GM12873 (cell line): ENCODE results near the gene IVNS1ABP.

Experiments used
- TF ChIP-seq, protein P1 (sequence below): IDR thresholded peaks from 2 replicates; pipeline ENCODE4 v1.5.1; 2012; ENCODE audit warnings: low read depth, mild to moderate bottlenecking, moderate library complexity, low read length, control low read depth; ENCODE audit not compliant: insufficient read depth; ENCODE audit errors: missing control alignments

The IVNS1ABP gene

DNA sequence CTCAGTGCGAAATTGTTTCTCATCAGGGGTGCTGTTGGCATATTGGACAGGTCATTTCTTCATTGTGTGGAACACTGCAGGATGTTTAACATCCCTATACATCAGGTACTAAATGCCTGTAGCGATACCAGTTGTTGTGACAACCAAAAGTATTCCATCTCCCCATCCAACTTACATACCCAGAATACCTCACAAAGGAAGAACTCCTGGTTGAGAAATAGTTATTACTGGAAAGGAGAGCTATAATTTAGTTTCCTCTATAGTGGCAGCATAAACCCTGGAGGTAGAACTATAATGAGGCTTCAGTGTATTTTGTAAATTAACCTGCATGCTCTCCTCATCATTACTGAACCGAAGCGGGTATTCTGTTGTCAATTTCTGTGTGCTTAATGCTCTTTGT, 45.1 kb downstream of the IVNS1ABP start:
- TF ChIP-seq, protein P1, sequence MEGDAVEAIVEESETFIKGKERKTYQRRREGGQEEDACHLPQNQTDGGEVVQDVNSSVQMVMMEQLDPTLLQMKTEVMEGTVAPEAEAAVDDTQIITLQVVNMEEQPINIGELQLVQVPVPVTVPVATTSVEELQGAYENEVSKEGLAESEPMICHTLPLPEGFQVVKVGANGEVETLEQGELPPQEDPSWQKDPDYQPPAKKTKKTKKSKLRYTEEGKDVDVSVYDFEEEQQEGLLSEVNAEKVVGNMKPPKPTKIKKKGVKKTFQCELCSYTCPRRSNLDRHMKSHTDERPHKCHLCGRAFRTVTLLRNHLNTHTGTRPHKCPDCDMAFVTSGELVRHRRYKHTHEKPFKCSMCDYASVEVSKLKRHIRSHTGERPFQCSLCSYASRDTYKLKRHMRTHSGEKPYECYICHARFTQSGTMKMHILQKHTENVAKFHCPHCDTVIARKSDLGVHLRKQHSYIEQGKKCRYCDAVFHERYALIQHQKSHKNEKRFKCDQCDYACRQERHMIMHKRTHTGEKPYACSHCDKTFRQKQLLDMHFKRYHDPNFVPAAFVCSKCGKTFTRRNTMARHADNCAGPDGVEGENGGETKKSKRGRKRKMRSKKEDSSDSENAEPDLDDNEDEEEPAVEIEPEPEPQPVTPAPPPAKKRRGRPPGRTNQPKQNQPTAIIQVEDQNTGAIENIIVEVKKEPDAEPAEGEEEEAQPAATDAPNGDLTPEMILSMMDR = no peak

DNA sequence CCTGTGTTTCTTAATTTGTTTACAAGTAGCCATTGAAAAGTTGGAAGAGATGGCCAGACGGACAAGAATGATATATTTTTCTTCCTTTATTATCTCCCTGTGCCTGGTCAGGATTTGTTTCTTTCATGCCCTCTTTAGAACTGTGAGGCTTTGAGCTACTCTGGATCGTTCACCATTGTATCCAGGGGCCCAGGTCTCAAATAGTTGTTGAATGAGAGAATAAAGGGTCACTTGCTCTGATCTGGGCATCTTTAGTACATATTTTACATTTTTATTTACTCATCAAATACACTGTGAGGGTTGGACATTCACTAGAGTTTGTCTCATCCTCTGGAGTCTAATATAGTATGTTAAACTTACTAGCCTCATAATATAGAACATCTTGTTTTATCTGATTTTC, 48.7 kb downstream of the IVNS1ABP start:
- TF ChIP-seq, protein P1 = no peak

DNA sequence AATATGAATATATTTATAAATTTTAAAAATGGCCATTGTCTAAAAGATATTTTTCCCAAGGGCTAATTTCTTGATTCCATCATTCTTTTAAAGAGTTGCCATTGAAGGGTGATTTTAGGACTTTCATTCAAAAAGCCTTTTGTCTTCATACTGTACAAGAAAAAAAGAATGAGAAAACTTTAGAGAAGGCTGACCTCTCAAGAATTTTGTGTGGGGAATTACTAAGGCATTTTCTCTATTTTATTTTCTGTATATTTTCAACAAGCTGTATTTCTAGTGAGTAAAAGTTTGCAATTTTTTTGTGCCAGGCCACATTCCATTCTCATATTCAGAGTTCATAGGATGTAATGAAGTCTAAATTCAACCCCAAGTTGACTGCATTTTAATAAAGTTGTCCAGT, 49.3 kb downstream of the IVNS1ABP start:
- TF ChIP-seq, protein P1 = no peak

DNA sequence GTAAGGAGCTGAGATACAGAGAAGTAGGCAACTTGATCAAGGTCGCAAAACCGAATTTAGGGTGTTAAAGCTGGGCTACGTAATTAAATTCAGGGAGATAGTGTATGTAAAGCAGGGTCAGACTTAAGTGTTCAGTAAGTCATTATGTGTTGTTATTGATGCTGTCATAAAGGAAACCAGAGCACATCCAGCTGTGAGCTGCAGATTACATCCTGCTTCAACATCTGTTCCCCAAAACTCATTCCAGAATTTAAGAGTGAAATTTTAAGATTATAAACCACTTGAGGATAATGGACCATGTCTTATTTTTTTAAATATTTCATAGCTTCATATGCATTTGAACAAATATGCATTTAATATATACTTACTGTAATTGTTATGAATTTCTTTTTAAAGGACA, 49.7 kb downstream of the IVNS1ABP start:
- TF ChIP-seq, protein P1 = no peak

DNA sequence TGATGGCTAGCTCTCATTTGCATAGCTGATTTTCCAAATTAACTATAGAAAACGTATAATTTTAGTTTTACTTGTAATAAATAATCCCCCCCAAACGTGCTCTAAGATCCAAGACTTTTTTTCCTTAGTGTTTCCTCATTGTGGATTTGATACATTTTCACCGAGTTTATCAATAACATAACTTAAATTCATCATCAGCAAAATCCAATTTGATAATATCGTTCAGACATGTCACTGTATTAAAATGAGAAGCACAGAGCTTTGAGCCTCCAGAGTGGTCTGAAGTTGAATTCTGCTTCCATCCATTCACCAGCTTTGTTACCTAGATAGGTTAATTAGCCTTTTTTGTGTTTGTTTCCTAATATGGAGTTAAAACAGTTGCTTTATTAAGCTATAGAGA, 51.7 kb downstream of the IVNS1ABP start:
- TF ChIP-seq, protein P1 = no peak

DNA sequence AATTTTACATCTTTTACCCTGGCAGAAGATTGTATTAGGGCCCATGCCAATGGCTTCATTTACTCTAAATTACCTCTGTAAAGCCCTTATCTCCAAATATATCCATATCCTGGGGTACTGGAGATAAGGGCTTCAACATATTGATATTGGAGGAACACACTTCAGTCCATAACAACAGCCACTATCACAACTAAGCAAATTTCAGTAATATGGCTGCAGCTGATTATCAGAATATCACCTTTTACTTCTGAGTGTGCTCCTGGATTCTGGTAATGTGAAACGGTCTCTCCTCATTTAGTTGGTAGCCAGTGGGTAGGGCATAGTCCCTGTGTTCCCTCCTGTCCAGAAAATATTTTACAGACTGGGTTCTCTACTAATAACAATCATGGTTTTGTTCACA, 53.3 kb downstream of the IVNS1ABP start:
- TF ChIP-seq, protein P1 = no peak

DNA sequence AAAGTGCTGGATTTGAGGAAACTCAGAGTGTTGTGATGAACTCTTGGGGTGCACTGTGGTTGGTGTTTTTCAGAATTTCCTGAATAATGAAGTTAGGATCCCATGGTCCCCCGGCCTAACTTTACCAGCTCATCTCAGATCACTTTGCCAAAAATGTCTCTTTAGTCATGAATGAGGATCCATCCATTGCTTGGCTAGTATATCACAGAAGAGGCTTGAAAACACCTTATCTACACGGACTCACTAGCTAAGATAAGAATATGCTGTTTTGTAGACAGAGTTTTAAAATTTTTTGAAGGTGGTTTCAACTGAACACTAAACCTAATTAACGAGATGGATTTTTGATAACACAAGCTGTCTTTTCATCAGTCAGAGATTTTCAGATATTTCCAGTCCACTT, 53.8 kb downstream of the IVNS1ABP start:
- TF ChIP-seq, protein P1 = no peak
